Measurements from ENCODE around the gene BLTP2.

The BLTP2 gene

DNA sequence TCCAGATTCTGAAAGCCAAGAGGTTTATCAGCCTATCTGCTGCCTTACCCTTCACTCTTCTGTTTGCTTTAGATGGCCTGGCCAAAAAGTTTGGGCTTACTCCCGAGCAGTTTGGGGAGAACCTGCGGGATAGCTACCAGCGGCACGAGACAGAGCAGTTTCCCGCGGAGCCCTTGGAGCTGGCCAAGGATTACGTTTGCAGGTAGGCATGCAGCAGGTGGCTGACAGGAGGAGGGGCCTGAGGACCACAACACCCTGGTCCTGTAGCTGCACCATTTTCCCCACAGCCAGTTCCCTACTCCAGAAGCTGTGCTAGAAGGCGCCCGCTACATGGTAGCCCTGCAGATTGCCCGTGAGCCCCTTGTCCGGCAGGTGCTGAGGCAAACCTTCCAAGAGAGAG, 37.7 kb upstream of the BLTP2 start:
- TF ChIP-seq CTCF (IDR thresholded peaks at IDR 0.05; ENCODE audit: insufficient read depth, low read depth, low read length, missing control alignments) = no peak
- DNase-seq (ENCODE audit: low read depth) = no peak
- H3K4me3 ChIP-seq (ENCODE audit: low read length) = no peak overlapping the region

- H3K4me3 ChIP-seq (ENCODE audit: low read length) = no peak overlapping the region
- TF ChIP-seq CTCF (IDR thresholded peaks at IDR 0.05; ENCODE audit: insufficient read depth, low read depth, low read length, missing control alignments) = peak; percentile 70
- DNase-seq (ENCODE audit: low read depth) = peak; percentile 54
These were observed 31.0 kb upstream of the BLTP2 start for GRCh38 chr17:28675980-28676379.

- DNase-seq (ENCODE audit: low read depth) = no peak
These were observed 30.5 kb upstream of the BLTP2 start for GRCh38 chr17:28675490-28675889.

DNA sequence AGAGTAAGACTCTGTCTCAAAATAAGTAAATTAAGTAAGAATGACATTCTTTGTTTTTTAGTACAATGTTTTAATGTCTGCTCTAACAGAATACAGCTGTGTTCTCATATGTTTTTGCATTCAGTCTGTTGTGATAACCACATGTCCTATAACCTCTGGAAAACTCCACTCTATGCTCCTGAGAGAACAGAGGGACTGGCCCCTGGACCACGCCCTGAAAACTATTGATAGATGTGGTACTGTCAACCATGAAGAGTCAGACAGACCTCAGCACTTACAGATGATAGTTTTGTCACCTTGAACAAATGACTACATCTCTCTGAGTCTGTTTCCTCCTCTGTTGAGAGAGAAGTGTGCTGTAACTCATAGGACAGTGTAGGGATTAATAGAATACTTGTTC, 25.0 kb upstream of the BLTP2 start:
- DNase-seq (ENCODE audit: low read depth) = no peak
- TF ChIP-seq CTCF (IDR thresholded peaks at IDR 0.05; ENCODE audit: insufficient read depth, low read depth, low read length, missing control alignments) = no peak
- H3K4me3 ChIP-seq (ENCODE audit: low read length) = no peak overlapping the region

More at GRCh38 chr17:28675490-28675889, 30.5 kb upstream of the BLTP2 start:
- H3K4me3 ChIP-seq (ENCODE audit: low read length) = no peak overlapping the region
- TF ChIP-seq CTCF (IDR thresholded peaks at IDR 0.05; ENCODE audit: insufficient read depth, low read depth, low read length, missing control alignments) = no peak

DNA sequence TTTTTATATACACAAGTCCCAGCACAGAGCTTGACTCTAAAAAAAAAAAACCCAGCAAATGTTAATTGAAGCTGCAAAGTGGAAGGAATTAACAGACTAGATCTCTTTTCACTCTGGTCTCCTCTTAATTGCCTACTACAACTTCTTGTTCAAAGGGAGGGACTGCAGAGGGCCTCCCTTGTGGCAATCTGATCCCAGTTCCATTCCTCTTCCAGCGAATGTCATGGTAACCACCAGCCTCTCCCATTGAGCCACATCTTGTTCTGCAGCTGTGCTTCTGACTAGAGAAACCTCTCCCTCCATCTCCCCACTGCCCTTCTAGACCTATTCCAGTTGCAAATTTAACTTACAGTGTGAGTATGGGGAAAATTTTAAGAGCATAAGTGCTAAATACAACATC, 22.9 kb upstream of the BLTP2 start:
- no peak overlapping the region for H3K4me3 ChIP-seq (ENCODE audit: low read length)
- TF ChIP-seq CTCF (IDR thresholded peaks at IDR 0.05; ENCODE audit: insufficient read depth, low read depth, low read length, missing control alignments) = no peak
- no peak for DNase-seq (ENCODE audit: low read depth)

DNA sequence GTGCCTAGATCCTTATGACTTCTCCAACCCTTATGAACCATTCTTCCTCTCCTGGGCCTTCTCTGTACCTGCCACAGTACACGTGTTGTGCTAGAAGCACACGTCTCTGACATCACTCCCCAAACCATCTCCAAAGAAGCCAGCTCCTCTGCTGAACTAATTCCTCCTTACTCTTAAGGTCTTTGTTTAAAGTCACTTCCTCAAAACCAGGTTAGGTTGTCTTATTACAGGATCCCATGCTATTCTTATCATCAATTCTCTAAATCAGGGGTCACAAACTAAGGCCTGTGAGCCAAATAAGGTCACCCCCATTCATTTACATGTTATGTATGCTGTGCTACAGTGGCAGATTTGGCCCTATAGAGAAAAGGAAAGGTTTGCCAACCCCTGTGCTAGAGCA, 21.0 kb upstream of the BLTP2 start:
- DNase-seq (ENCODE audit: low read depth) = no peak
- TF ChIP-seq CTCF (IDR thresholded peaks at IDR 0.05; ENCODE audit: insufficient read depth, low read depth, low read length, missing control alignments) = no peak
- no peak overlapping the region for H3K4me3 ChIP-seq (ENCODE audit: low read length)

DNA sequence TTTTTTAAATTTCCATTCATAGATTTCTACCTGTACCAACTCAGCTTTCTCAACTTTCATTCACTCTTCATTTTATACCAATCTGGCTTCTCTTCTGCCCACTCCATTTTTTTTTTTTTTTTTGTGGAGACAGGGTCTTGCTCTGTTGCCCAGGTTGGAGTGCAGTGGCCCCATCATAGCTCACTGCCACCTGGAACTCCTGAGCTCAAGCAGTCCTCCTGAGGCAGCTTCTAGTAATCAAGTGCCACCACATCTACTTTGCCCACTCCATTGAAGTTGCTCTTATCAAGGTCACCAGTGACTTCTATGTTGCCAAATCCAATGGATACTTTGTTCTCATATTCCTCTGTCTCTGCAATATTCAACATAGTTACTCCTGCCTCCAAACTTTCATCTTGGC, 18.8 kb upstream of the BLTP2 start:
- TF ChIP-seq CTCF (IDR thresholded peaks at IDR 0.05; ENCODE audit: insufficient read depth, low read depth, low read length, missing control alignments) = no peak
- no peak for DNase-seq (ENCODE audit: low read depth)
- no peak overlapping the region for H3K4me3 ChIP-seq (ENCODE audit: low read length)
